Measurements from ENCODE around the gene ZYG11A.

The ZYG11A gene

DNA sequence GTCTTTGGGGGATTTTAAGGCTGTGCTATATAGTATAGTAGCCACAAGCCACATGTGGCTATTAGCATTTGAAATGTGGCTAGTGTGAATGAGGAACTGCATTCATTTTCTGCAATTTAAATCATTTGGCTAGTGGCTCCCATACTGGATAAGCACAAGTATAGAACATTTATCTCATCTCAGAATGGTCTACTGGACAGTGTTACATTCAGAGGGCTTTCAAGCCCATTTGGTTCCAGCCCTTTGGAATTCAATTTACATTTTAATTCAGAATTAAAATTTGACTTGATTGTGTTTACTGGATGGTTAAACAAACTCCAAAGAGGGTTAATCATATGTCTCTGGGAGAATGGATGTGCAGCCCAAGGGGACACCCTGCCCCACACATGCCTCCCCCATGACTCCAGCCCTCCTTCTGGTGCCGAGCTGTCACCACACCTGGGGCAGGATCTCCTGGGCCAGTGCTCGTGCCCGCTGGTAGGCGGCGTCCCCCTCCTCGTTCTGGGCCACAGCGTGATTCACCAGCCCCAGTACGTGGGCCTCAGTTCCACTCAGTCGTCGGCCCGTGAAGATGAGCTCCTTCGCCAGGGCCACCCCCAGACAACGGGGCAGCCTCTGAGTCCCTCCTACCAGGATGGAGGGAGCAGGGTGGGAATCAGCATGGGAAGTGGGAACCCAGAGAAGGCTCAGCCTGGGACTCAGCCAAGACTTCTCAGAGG is 61.8 kb downstream of the ZYG11A start:
- peaks cover 3% of the 10 kb centered on the region for H3K36me3 ChIP-seq (ENCODE audit: control insufficient read depth, insufficient read depth, low read length)
- H3K4me1 ChIP-seq (ENCODE audit: control insufficient read depth, insufficient read depth, low read length, poor library complexity, severe bottlenecking), result no peaks in the 10 kb centered on the region
- no peak for DNase-seq
- H3K9me3 ChIP-seq (ENCODE audit: control insufficient read depth, low read length), result no peaks in the 10 kb centered on the region
- H3K27ac ChIP-seq (ENCODE audit: insufficient read depth, low read length, poor library complexity, severe bottlenecking), result no peak overlapping the region
- no peak overlapping the region for H3K4me3 ChIP-seq (ENCODE audit: insufficient read depth, low read depth, low read length, poor library complexity, severe bottlenecking)
- no peaks in the 10 kb centered on the region for H3K27me3 ChIP-seq (replicated peaks; ENCODE audit: control insufficient read depth, insufficient read depth, low read length, poor library complexity, severe bottlenecking)

DNA sequence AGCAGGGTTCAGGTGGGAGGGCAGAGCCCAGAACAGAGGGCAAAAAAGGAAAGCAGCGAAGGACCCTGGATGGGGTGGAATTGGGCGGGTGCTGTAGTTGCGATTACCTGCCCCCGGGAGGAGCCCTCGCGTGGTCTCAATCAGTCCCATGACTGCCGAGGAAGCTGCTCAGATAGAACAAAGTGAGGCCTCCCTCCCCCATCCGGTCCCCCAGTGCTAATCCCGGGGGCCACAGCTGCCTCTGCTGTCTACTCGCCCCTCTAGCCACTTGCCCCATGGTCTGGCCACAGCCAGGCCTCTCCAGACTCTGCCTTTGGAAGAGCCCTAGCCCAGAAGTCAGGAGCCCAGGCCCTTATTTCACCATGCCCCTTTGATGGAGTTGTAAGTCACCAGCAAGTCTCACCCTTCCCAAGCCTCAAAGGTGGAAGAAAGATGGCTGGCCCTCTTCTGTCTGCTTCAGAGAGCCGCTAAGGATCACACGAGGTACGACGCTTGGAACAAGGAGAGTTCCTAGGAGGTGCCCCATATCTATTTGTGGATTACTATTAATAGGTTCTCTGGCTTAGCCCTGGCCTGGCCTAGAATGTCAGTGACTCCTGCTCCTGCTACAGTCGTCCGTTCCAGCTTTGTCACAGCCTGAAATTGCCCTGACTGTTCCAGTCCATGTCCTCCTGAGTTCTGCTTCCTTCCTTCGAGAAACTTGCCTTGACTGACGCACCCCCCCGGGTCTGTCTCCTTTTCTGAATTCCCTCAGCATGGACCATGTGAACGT is 62.6 kb downstream of the ZYG11A start:
- no peak for DNase-seq
- H3K4me3 ChIP-seq (ENCODE audit: insufficient read depth, low read depth, low read length, poor library complexity, severe bottlenecking), result no peak overlapping the region
- no peaks in the 10 kb centered on the region for H3K27me3 ChIP-seq (replicated peaks; ENCODE audit: control insufficient read depth, insufficient read depth, low read length, poor library complexity, severe bottlenecking)
- no peaks in the 10 kb centered on the region for H3K4me1 ChIP-seq (ENCODE audit: control insufficient read depth, insufficient read depth, low read length, poor library complexity, severe bottlenecking)
- no peak overlapping the region for H3K27ac ChIP-seq (ENCODE audit: insufficient read depth, low read length, poor library complexity, severe bottlenecking)
- H3K9me3 ChIP-seq (ENCODE audit: control insufficient read depth, low read length), result no peaks in the 10 kb centered on the region
- peaks cover 3% of the 10 kb centered on the region for H3K36me3 ChIP-seq (ENCODE audit: control insufficient read depth, insufficient read depth, low read length)

DNA sequence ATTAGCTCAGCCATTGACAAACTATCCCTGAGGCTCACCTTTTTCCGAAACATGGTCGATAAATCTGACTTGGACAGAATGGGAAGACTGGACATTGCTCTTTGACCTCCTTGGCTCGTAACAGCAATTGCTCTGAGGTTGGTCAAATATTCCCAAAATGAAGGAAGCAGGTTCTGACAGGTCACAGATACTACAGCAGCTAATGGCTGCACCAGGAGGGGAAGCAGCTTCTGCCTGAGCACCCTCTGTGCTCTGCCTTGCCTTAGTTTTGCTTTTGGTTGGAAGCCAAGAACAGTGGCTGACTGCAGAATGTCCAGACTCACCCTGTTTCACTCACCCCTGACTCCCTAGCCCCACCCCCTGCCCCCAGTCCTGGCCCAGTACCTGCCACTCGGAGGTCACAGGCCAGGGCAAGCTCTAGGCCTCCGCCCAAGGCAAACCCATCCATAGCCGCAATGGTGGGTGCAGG is 63.6 kb downstream of the ZYG11A start:
- Histone ChIP-seq H3K27ac (ENCODE audit: insufficient read depth, low read length, poor library complexity, severe bottlenecking) (no peak overlapping the region), H3K36me3 (ENCODE audit: control insufficient read depth, insufficient read depth, low read length) (peaks cover 3% of the 10 kb centered on the region), H3K4me3 (ENCODE audit: insufficient read depth, low read depth, low read length, poor library complexity, severe bottlenecking) (no peak overlapping the region), H3K4me1 (ENCODE audit: control insufficient read depth, insufficient read depth, low read length, poor library complexity, severe bottlenecking) (no peaks in the 10 kb centered on the region), H3K27me3 (replicated peaks; ENCODE audit: control insufficient read depth, insufficient read depth, low read length, poor library complexity, severe bottlenecking) (no peaks in the 10 kb centered on the region), H3K9me3 (ENCODE audit: control insufficient read depth, low read length) (no peaks in the 10 kb centered on the region)
- no peak for DNase-seq

DNA sequence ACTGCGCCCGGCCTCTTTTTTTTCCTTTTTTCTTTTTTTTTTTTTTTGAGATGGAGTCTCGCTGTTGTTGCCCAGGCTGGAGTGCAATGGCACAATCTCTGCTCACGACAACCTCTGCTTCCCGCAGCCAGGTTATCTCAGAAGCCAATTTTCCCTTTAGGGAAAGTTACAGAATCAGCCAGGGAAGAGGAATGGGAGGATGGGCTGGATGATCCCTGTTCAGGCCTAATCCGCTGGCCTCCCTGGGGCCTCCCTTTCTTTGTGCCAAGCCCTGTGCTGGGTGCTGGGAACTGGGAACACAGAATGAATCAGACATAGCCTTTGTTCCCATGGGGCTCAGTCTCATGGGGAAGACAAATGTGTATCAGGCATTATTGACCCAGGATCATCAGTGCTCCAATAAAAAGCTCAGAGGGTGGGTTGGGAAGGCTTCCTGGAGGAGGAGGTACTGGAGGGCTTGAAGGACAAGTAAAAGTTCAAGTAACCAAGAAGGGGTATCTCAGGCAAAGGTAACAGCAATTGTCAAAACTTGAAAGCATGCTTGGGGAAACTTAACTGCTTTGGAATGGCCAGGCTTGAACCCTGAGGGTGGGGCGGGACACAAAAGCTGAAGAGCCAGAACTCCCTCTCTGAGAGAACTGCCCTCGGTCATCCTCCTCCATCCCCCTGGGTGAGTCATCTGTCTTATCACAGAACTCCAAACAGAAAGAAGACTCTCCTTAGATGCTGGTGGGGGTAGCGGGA is 64.7 kb downstream of the ZYG11A start:
- H3K4me3 ChIP-seq (ENCODE audit: insufficient read depth, low read depth, low read length, poor library complexity, severe bottlenecking), result no peak overlapping the region
- no peaks in the 10 kb centered on the region for H3K4me1 ChIP-seq (ENCODE audit: control insufficient read depth, insufficient read depth, low read length, poor library complexity, severe bottlenecking)
- H3K27me3 ChIP-seq (replicated peaks; ENCODE audit: control insufficient read depth, insufficient read depth, low read length, poor library complexity, severe bottlenecking), result no peaks in the 10 kb centered on the region
- H3K36me3 ChIP-seq (ENCODE audit: control insufficient read depth, insufficient read depth, low read length), result peaks cover 3% of the 10 kb centered on the region
- H3K27ac ChIP-seq (ENCODE audit: insufficient read depth, low read length, poor library complexity, severe bottlenecking), result no peak overlapping the region
- DNase-seq, result no peak
- H3K9me3 ChIP-seq (ENCODE audit: control insufficient read depth, low read length), result no peaks in the 10 kb centered on the region

DNA sequence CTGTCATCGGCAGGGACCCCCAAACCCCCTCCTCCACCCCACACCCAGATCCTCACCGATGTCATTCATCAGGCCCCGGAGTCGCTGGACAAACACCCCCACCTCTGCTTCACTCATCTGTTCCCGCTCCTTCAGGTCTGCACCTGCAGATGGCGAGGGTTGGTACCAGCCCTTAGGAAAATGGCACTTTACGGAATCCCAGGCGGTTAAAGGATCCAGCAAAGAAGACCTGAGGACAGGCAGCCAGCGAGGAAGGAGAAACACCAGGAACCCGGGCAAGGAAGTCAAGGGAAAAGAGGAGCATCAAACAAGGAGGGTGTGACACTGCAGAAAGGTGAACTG is 65.2 kb downstream of the ZYG11A start:
- no peaks in the 10 kb centered on the region for H3K9me3 ChIP-seq (ENCODE audit: control insufficient read depth, low read length)
- peaks cover 3% of the 10 kb centered on the region for H3K36me3 ChIP-seq (ENCODE audit: control insufficient read depth, insufficient read depth, low read length)
- no peak for DNase-seq

DNA sequence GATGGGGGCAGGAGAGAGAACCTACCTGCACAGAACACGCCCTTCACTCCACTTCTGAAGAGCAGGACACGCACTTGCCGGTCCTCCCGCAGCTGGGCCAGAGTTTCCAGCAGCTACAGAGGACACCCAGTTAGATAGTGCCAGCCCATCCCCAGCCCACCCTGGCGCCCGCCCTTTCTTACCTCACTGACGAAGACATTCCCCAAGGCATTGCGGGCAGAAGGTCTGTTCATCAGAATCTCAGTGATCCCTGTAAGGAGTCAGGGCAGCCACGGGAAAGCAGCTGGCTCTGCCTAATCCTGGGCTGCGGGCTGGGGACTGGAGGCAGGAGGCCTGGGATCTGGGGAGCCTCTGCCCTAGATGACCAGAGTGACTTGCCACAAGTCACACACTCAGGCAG is 69.0 kb downstream of the ZYG11A start:
- Histone ChIP-seq H3K9me3 (ENCODE audit: control insufficient read depth, low read length) (no peaks in the 10 kb centered on the region), H3K27ac (ENCODE audit: insufficient read depth, low read length, poor library complexity, severe bottlenecking) (no peak overlapping the region), H3K4me3 (ENCODE audit: insufficient read depth, low read depth, low read length, poor library complexity, severe bottlenecking) (no peak overlapping the region), H3K27me3 (replicated peaks; ENCODE audit: control insufficient read depth, insufficient read depth, low read length, poor library complexity, severe bottlenecking) (no peaks in the 10 kb centered on the region), H3K36me3 (ENCODE audit: control insufficient read depth, insufficient read depth, low read length) (peaks cover 13% of the 10 kb centered on the region), H3K4me1 (ENCODE audit: control insufficient read depth, insufficient read depth, low read length, poor library complexity, severe bottlenecking) (no peaks in the 10 kb centered on the region)
- no peak for DNase-seq

More for the DNA sequence above, 65.2 kb downstream of the ZYG11A start:
- H3K4me1 ChIP-seq (ENCODE audit: control insufficient read depth, insufficient read depth, low read length, poor library complexity, severe bottlenecking), result no peaks in the 10 kb centered on the region
- H3K27ac ChIP-seq (ENCODE audit: insufficient read depth, low read length, poor library complexity, severe bottlenecking), result no peak overlapping the region
- no peak overlapping the region for H3K4me3 ChIP-seq (ENCODE audit: insufficient read depth, low read depth, low read length, poor library complexity, severe bottlenecking)
- no peaks in the 10 kb centered on the region for H3K27me3 ChIP-seq (replicated peaks; ENCODE audit: control insufficient read depth, insufficient read depth, low read length, poor library complexity, severe bottlenecking)

DNA sequence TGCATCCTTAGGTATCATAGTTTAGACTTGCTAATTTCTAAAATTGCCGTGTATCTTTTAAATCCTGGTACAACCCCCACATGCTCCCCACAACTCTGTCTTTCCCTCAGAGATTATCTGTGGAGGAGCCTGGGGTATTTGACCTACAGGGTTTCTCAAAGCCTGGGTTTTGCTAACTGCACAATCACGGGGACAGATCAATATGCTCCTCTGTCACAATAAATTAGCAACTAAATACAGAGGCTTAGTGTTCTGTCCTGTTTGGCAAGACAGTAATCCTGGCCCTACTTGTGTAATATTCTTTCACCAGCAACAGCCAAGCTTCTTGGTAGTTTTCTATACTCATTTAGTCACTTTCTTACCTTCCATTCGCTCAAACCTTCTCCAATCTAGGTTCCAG is 70.5 kb downstream of the ZYG11A start:
- no peak for DNase-seq

DNA sequence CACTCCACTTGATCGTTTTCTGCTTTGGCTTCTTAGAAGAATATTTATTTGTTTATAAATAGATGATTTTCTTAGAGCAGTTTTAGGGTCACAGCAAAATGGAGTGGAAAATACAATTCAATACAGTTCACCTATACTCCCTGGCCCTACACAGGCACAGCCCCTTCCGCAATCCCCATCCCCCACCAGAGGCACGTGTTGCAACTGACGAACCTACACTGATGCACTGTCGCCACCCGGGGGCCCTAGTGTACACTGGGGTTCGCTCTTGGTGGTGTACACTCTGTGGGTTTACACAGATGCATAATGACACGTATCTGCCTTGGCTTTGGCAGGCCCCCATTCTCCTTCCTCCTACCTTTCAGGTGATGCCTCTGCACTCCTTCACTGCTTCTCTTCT is 71.0 kb downstream of the ZYG11A start:
- H3K4me1 ChIP-seq (ENCODE audit: control insufficient read depth, insufficient read depth, low read length, poor library complexity, severe bottlenecking), result no peaks in the 10 kb centered on the region
- no peak for DNase-seq

More for the DNA sequence above, 70.5 kb downstream of the ZYG11A start:
- H3K4me1 ChIP-seq (ENCODE audit: control insufficient read depth, insufficient read depth, low read length, poor library complexity, severe bottlenecking), result no peaks in the 10 kb centered on the region
- H3K27me3 ChIP-seq (replicated peaks; ENCODE audit: control insufficient read depth, insufficient read depth, low read length, poor library complexity, severe bottlenecking), result no peaks in the 10 kb centered on the region
- H3K36me3 ChIP-seq (ENCODE audit: control insufficient read depth, insufficient read depth, low read length), result peaks cover 10% of the 10 kb centered on the region
- no peak overlapping the region for H3K27ac ChIP-seq (ENCODE audit: insufficient read depth, low read length, poor library complexity, severe bottlenecking)
- H3K9me3 ChIP-seq (ENCODE audit: control insufficient read depth, low read length), result no peaks in the 10 kb centered on the region
- H3K4me3 ChIP-seq (ENCODE audit: insufficient read depth, low read depth, low read length, poor library complexity, severe bottlenecking), result no peak overlapping the region

DNA sequence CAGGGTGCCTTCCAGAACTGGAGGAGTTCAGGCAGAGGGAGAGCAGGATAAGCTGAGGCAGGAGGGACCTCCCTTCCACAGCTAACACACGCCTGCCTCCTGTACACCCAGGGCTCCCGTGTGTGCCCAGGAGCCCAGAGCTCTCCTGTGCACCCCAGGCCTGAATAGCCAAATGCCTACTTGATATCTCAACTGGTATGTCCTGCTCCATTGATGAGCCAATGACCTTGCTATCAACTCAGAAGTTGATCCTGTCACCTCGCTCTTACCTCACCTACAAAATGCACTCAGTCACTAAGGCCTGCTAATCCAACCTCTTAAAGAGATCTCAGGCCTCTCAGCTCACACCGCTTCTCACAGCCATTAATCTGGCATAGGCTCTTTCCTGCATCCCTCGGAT is 71.9 kb downstream of the ZYG11A start:
- no peaks in the 10 kb centered on the region for H3K27me3 ChIP-seq (replicated peaks; ENCODE audit: control insufficient read depth, insufficient read depth, low read length, poor library complexity, severe bottlenecking)
- DNase-seq, result no peak
- H3K27ac ChIP-seq (ENCODE audit: insufficient read depth, low read length, poor library complexity, severe bottlenecking), result no peak overlapping the region
- H3K4me1 ChIP-seq (ENCODE audit: control insufficient read depth, insufficient read depth, low read length, poor library complexity, severe bottlenecking), result no peaks in the 10 kb centered on the region
- no peaks in the 10 kb centered on the region for H3K9me3 ChIP-seq (ENCODE audit: control insufficient read depth, low read length)
- H3K4me3 ChIP-seq (ENCODE audit: insufficient read depth, low read depth, low read length, poor library complexity, severe bottlenecking), result no peak overlapping the region
- H3K36me3 ChIP-seq (ENCODE audit: control insufficient read depth, insufficient read depth, low read length), result peaks cover 10% of the 10 kb centered on the region

More for the DNA sequence above, 71.0 kb downstream of the ZYG11A start:
- no peak overlapping the region for H3K4me3 ChIP-seq (ENCODE audit: insufficient read depth, low read depth, low read length, poor library complexity, severe bottlenecking)
- H3K9me3 ChIP-seq (ENCODE audit: control insufficient read depth, low read length), result no peaks in the 10 kb centered on the region
- H3K27me3 ChIP-seq (replicated peaks; ENCODE audit: control insufficient read depth, insufficient read depth, low read length, poor library complexity, severe bottlenecking), result no peaks in the 10 kb centered on the region
- peaks cover 10% of the 10 kb centered on the region for H3K36me3 ChIP-seq (ENCODE audit: control insufficient read depth, insufficient read depth, low read length)
- no peak overlapping the region for H3K27ac ChIP-seq (ENCODE audit: insufficient read depth, low read length, poor library complexity, severe bottlenecking)
